PC-9 (cell line): Measurements from ENCODE around the gene GABRR2. TPM values are rescaled to one million over a fixed set of nuclear protein-coding genes. Genes with fewer than 3 reads are reported as not detected.

Experiments used
- BruUV-seq: library from RNA; stranded (reverse); fragments of 400-500 nt; replicated peaks from 2 replicates; lab custom pipeline; 2021; lab: Mats Ljungman, UMichigan
- CTCF ChIA-PET: fragments of 300-600 bp; sonication (Branson Sonifier 250); formaldehyde crosslinking; loops from one replicate; lab custom pipeline; 2022; ENCODE audit warnings: antibody characterized with exemption; lab: Charles Lee
- POLR2A ChIA-PET: fragments of 300-600 bp; sonication (Branson Sonifier 250); formaldehyde crosslinking; loops from one replicate; lab custom pipeline; 2022; ENCODE audit warnings: antibody characterized with exemption; ENCODE audit not compliant: unreplicated experiment; lab: Charles Lee
- DNase-seq, 2 experiments: peaks; one replicate each; pipeline versions ENCODE4 v3.0.0 to v3.0.0-alpha.2; 2015 to 2022; ENCODE audit warnings: mixed read lengths in 1 of 2
- H2AFZ ChIP-seq: fragments of 200-600 bp; sonication (generic); 2 replicates; pipeline ENCODE4 v1.8.1; 2017; ENCODE audit warnings: antibody characterized with exemption
- H3F3A ChIP-seq: fragments of 200-600 bp; sonication (generic); 2 replicates; pipeline ENCODE4 v1.8.1; 2017; ENCODE audit warnings: antibody characterized with exemption, mild to moderate bottlenecking, low read depth; ENCODE audit not compliant: insufficient read depth
- H3K27ac ChIP-seq: fragments of 200-600 bp; sonication (generic); 2 replicates; pipeline ENCODE4 v1.6.1; 2016; ENCODE audit warnings: mixed run types
- H3K27me3 ChIP-seq: fragments of 200-600 bp; sonication (generic); 2 replicates; pipeline ENCODE4 v1.6.1; 2016; ENCODE audit warnings: low read depth, mixed run types; ENCODE audit not compliant: insufficient read depth
- H3K36me3 ChIP-seq: fragments of 200-600 bp; sonication (generic); 2 replicates; pipeline ENCODE4 v1.6.1; 2016; ENCODE audit warnings: low read depth, mixed run types
- H3K4me1 ChIP-seq: fragments of 200-600 bp; sonication (generic); replicated peaks from 2 replicates; pipeline ENCODE4 v1.6.1; 2016; ENCODE audit warnings: mixed run types; ENCODE audit not compliant: insufficient read depth
- H3K4me2 ChIP-seq: fragments of 200-600 bp; sonication (generic); 2 replicates; pipeline ENCODE4 v1.6.1; 2017; ENCODE audit warnings: mixed run types
- H3K4me3 ChIP-seq: fragments of 200-600 bp; sonication (generic); 2 replicates; pipeline ENCODE4 v1.6.1; 2016; ENCODE audit warnings: mixed run types
- H3K79me2 ChIP-seq: fragments of 200-600 bp; sonication (generic); 2 replicates; pipeline ENCODE4 v1.6.1; 2017; ENCODE audit warnings: low read depth, mixed run types
- H3K9me2 ChIP-seq: fragments of 200-600 bp; sonication (generic); 2 replicates; pipeline ENCODE4 v1.8.1; 2017; ENCODE audit warnings: mild to moderate bottlenecking; ENCODE audit not compliant: insufficient read depth
- H3K9me3 ChIP-seq: fragments of 200-600 bp; sonication (generic); 2 replicates; pipeline ENCODE4 v1.8.1; 2016; ENCODE audit warnings: low read depth; ENCODE audit not compliant: insufficient read depth
- H4K20me1 ChIP-seq: fragments of 200-600 bp; sonication (generic); 2 replicates; pipeline ENCODE4 v1.8.1; 2017; ENCODE audit not compliant: insufficient read depth
- EZH2 ChIP-seq: fragments of 200-600 bp; sonication (generic); IDR thresholded peaks from 2 replicates; pipeline ENCODE4 v1.8.0; 2017; ENCODE audit warnings: antibody characterized with exemption, low read depth
- intact Hi-C: fragments of 100-400 bp; cut with micrococcal nuclease; formaldehyde crosslinking; loops from one replicate; pipeline ENCODE4 v1.10.0; 2022; ENCODE audit not compliant: unreplicated experiment
- total RNA-seq: library from RNA; stranded (reverse); gene quantifications from 2 replicates; pipeline ENCODE4 v1.2.3, GENCODE V29; 2021
- TF ChIP-seq, protein P1 (sequence below): fragments of 200-600 bp; sonication (generic); conservative IDR thresholded peaks from 2 replicates; pipeline ENCODE4 v1.6.1; 2017; ENCODE audit warnings: mixed run types, antibody characterized with exemption, mild to moderate bottlenecking, moderate library complexity

Gene GABRR2
- total RNA-seq, 1 experiment from 2014 or later, result 0.52 TPM

- TF ChIP-seq EZH2, result no peak
- TF ChIP-seq, protein P1, sequence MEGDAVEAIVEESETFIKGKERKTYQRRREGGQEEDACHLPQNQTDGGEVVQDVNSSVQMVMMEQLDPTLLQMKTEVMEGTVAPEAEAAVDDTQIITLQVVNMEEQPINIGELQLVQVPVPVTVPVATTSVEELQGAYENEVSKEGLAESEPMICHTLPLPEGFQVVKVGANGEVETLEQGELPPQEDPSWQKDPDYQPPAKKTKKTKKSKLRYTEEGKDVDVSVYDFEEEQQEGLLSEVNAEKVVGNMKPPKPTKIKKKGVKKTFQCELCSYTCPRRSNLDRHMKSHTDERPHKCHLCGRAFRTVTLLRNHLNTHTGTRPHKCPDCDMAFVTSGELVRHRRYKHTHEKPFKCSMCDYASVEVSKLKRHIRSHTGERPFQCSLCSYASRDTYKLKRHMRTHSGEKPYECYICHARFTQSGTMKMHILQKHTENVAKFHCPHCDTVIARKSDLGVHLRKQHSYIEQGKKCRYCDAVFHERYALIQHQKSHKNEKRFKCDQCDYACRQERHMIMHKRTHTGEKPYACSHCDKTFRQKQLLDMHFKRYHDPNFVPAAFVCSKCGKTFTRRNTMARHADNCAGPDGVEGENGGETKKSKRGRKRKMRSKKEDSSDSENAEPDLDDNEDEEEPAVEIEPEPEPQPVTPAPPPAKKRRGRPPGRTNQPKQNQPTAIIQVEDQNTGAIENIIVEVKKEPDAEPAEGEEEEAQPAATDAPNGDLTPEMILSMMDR, result no peak
- intact Hi-C loops, result no loop called here
- Histone ChIP-seq H3K9me2 (no peaks in the 10 kb centered on the region), H3K27ac (no peak overlapping the region), H4K20me1 (no peaks in the 10 kb centered on the region), H3K27me3 (no peaks in the 10 kb centered on the region), H3K4me1 (no peaks in the 10 kb centered on the region), H3K4me3 (no peak overlapping the region), H3K4me2 (0 out of 2 replicates have a peak overlapping the region, but pooled peaks have one; percentile 7), H3K9me3 (no peaks in the 10 kb centered on the region), H3F3A (no peaks in the 10 kb centered on the region), H2AFZ (no peak overlapping the region), H3K36me3 (no peaks in the 10 kb centered on the region), H3K79me2 (no peaks in the 10 kb centered on the region)
- CTCF ChIA-PET, result no interaction called here
- no peak for DNase-seq
- no TSS peak for BruUV-seq
- POLR2A ChIA-PET, result interaction anchor here (0.6 kb wide), 1 partner anchor 157 kb away, joined by 3 read pairs; no protein-coding TSS in a partner anchor
Measured at GRCh38 chr6:89254569-89254968, 60.5 kb downstream of the GABRR2 start.

DNA sequence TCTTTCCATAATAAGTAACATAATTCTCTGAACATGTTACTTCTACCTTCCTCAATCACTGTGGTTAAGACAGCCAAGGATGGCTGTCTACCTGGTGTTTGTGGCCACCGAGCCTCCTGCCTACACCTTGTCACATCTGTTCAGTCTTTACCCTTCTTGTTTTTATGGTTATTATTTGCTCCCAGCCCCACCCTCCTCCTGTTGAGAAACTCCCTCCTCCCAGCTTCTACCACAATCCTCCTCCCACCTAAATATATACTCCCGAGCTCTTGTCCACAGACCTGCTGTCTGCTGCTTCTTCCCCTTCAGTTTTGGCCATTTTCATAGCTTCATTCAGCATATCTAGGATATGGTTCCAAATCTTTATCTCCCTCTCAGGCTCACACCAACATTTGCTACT, 62.2 kb downstream of the GABRR2 start:
- BruUV-seq, result no TSS peak

GRCh38 chr6:89251976-89252375, 63.1 kb downstream of the GABRR2 start:
- H3K4me2 ChIP-seq, result no peak overlapping the region
- CTCF ChIA-PET, result no interaction called here
- H3K79me2 ChIP-seq, result no peaks in the 10 kb centered on the region
- TF ChIP-seq, protein P1, result no peak
- no peak for TF ChIP-seq EZH2
- H3K4me1 ChIP-seq, result no peaks in the 10 kb centered on the region
- H3K9me2 ChIP-seq, result no peaks in the 10 kb centered on the region
- no peaks in the 10 kb centered on the region for H4K20me1 ChIP-seq
- no peaks in the 10 kb centered on the region for H3K27me3 ChIP-seq
- no peaks in the 10 kb centered on the region for H3K36me3 ChIP-seq
- no peaks in the 10 kb centered on the region for H3K9me3 ChIP-seq
- H2AFZ ChIP-seq, result no peak overlapping the region
- no peak overlapping the region for H3K4me3 ChIP-seq
- no TSS peak for BruUV-seq
- no peak for DNase-seq
- no peak overlapping the region for H3K27ac ChIP-seq
- intact Hi-C loops, result no loop called here
- H3F3A ChIP-seq, result no peaks in the 10 kb centered on the region
- POLR2A ChIA-PET, result interaction anchor here (0.5 kb wide), 1 partner anchor 152 kb away, joined by 5 read pairs; no protein-coding TSS in a partner anchor

More for the DNA sequence above, 62.2 kb downstream of the GABRR2 start:
- Histone ChIP-seq H3K9me3 (no peaks in the 10 kb centered on the region), H3K4me1 (no peaks in the 10 kb centered on the region), H3K9me2 (no peaks in the 10 kb centered on the region), H3K4me2 (no peak overlapping the region), H3K4me3 (no peak overlapping the region), H3K27me3 (no peaks in the 10 kb centered on the region), H3K27ac (no peak overlapping the region), H3F3A (no peaks in the 10 kb centered on the region), H3K36me3 (no peaks in the 10 kb centered on the region), H4K20me1 (no peaks in the 10 kb centered on the region), H3K79me2 (no peaks in the 10 kb centered on the region), H2AFZ (no peak overlapping the region)
- ChIA-PET POLR2A (no interaction called here), CTCF (no interaction called here)
- TF ChIP-seq, protein P1, result no peak
- intact Hi-C loops, result no loop called here
- no peak for DNase-seq
